Measurements from ENCODE around the gene GBF1.

GRCh38 chr10:102274062-102274461, 28.7 kb downstream of the GBF1 start:
- TF ChIP-seq CTCF (IDR thresholded peaks at IDR 0.05 in 4 of 5, conservative IDR thresholded peaks at IDR 0.05 in 1 of 5) (no peak), POLR2A (IDR thresholded peaks at IDR 0.05) (no peak)

All from gastrocnemius medialis (tissue), 4 donors.